HG03558 (cell line): ENCODE results near the gene MTFMT.
"Not testable (repeated sequence)": the region's sequence is repeated elsewhere in the genome, so short reads cannot be mapped to it uniquely, and the experiment has no call there.

Source experiments
- ATAC-seq: cut with Tn5 transposase; IDR thresholded peaks from one replicate; pipeline ENCODE4 v1.9.1; 2021; ENCODE audit warnings: moderate number of reproducible peaks; ENCODE audit not compliant: unreplicated experiment; ENCODE audit errors: extremely low read depth

Gene MTFMT

GRCh38 chr15:65041787-65042186, 12.3 kb upstream of the MTFMT start:
- no peak for ATAC-seq

- ATAC-seq, result no peak
Observed at GRCh38 chr15:65040461-65040860, 11.0 kb upstream of the MTFMT start.

- no peak for ATAC-seq
Observed at GRCh38 chr15:65038836-65039235, 9.4 kb upstream of the MTFMT start.

- no peak for ATAC-seq
Observed at GRCh38 chr15:65038428-65038827, 9.0 kb upstream of the MTFMT start.

- ATAC-seq, result no peak
Observed at GRCh38 chr15:65037309-65037708, 7.9 kb upstream of the MTFMT start.

GRCh38 chr15:65034719-65035118, 5.3 kb upstream of the MTFMT start:
- no peak for ATAC-seq

- ATAC-seq, result no peak
Observed at GRCh38 chr15:65033659-65034269, 4.3 kb upstream of the MTFMT start.

GRCh38 chr15:65032801-65033537, 3.5 kb upstream of the MTFMT start:
- no peak for ATAC-seq

- no peak for ATAC-seq
Observed at GRCh38 chr15:65029736-65030208, 333 bp upstream of the MTFMT start.

GRCh38 chr15:65028338-65028737, 1.1 kb downstream of the MTFMT start:
- no peak for ATAC-seq

- ATAC-seq, result no peak
Observed at GRCh38 chr15:65027593-65027992, 1.8 kb downstream of the MTFMT start.

- ATAC-seq, result no peak
Observed at GRCh38 chr15:65026756-65027155, 2.7 kb downstream of the MTFMT start.

- no peak for ATAC-seq
Observed at GRCh38 chr15:65021488-65021887, 8.0 kb downstream of the MTFMT start.

GRCh38 chr15:65020419-65020818, 9.0 kb downstream of the MTFMT start:
- ATAC-seq, result no peak

GRCh38 chr15:65011198-65011597, 18.2 kb downstream of the MTFMT start:
- ATAC-seq, result not testable (repeated sequence)

- no peak for ATAC-seq
Observed at GRCh38 chr15:65008983-65009382, 20.5 kb downstream of the MTFMT start.

GRCh38 chr15:65006876-65007275, 22.6 kb downstream of the MTFMT start:
- ATAC-seq, result no peak

GRCh38 chr15:65004993-65005392, 24.4 kb downstream of the MTFMT start:
- ATAC-seq, result no peak

GRCh38 chr15:64997745-64998375, 31.6 kb downstream of the MTFMT start:
- ATAC-seq, result no peak

GRCh38 chr15:64997066-64997465, 32.4 kb downstream of the MTFMT start:
- ATAC-seq, result no peak

GRCh38 chr15:64993290-64993689, 36.1 kb downstream of the MTFMT start:
- no peak for ATAC-seq
